Measurements from ENCODE around the gene OR5K2. TPM values are rescaled to one million over a fixed set of nuclear protein-coding genes. Genes with fewer than 3 reads are reported as not detected.
A peak's percentile ranks its signal among the peaks of the same experiment; 100 is the strongest.

OR5K2 gene
- not detected for polyA plus RNA-seq

- H3K9me3 Mint-ChIP-seq = no peaks in the 10 kb centered on the region
- no peak within 1 kb of the TSS for H3K4me3 Mint-ChIP-seq
- no peaks in the 10 kb centered on the region for H3K4me1 Mint-ChIP-seq
- H3K27me3 Mint-ChIP-seq (ENCODE audit: low read depth in 3 of 3) = no peaks in the 10 kb centered on the region
- DNase-seq = no peak
- H3K36me3 Mint-ChIP-seq = peaks cover 0 to 3% (median 0%) of the 10 kb centered on the region in 3 donors
- no peak within 1 kb of the TSS for H3K27ac Mint-ChIP-seq
Observed at GRCh38 chr3:98497381-98497780, at the start of gene OR5K2. Gene OR5K2, plus strand, starts transcription at chr3:98497681. Its CDS starts 0 bp downstream, at chr3:98497681.

GRCh38 chr3:98449606-98450193 is 47.8 kb upstream of the OR5K2 start:
- no peak for DNase-seq
- Mint-ChIP-seq H3K4me3 (no peak overlapping the region), H3K36me3 (no peaks in the 10 kb centered on the region), H3K9me3 (no peaks in the 10 kb centered on the region), H3K27me3 (ENCODE audit: low read depth in 3 of 3) (peaks cover 0 to 5% (median 5%) of the 10 kb centered on the region in 3 donors), H3K4me1 (peaks cover 0 to 7% of the 10 kb centered on the region in 2 donors), H3K27ac (no peak overlapping the region)

- Mint-ChIP-seq H3K4me1 (peaks cover 0 to 7% of the 10 kb centered on the region in 2 donors), H3K4me3 (no peak overlapping the region), H3K36me3 (no peaks in the 10 kb centered on the region), H3K9me3 (no peaks in the 10 kb centered on the region), H3K27me3 (ENCODE audit: low read depth in 3 of 3) (peaks cover 0 to 5% (median 5%) of the 10 kb centered on the region in 3 donors), H3K27ac (no peak overlapping the region)
- no peak for DNase-seq
Observed at GRCh38 chr3:98450372-98450771, 47.1 kb upstream of the OR5K2 start.

GRCh38 chr3:98453827-98454226 is 43.7 kb upstream of the OR5K2 start:
- Mint-ChIP-seq H3K4me3 (no peak overlapping the region), H3K36me3 (no peaks in the 10 kb centered on the region), H3K9me3 (peaks cover 0 to 3% (median 0%) of the 10 kb centered on the region in 6 donors), H3K4me1 (peaks cover 0 to 7% of the 10 kb centered on the region in 2 donors), H3K27me3 (ENCODE audit: low read depth in 3 of 3) (peaks cover 0 to 5% (median 1%) of the 10 kb centered on the region in 3 donors), H3K27ac (no peak overlapping the region)
- DNase-seq = no peak

GRCh38 chr3:98454929-98455328 is 42.6 kb upstream of the OR5K2 start:
- no peak for DNase-seq
- no peaks in the 10 kb centered on the region for H3K36me3 Mint-ChIP-seq
- peaks cover 0 to under 1% of the 10 kb centered on the region in 2 donors for H3K4me1 Mint-ChIP-seq
- peaks cover 0 to 5% (median 0%) of the 10 kb centered on the region in 6 donors for H3K9me3 Mint-ChIP-seq
- H3K27me3 Mint-ChIP-seq (ENCODE audit: low read depth in 3 of 3) = peaks cover 0 to 5% (median 1%) of the 10 kb centered on the region in 3 donors
- H3K4me3 Mint-ChIP-seq = no peak overlapping the region
- H3K27ac Mint-ChIP-seq = peak overlapping the region in 1 of 6 donors; percentile 29

- H3K27ac Mint-ChIP-seq = no peak overlapping the region
- no peaks in the 10 kb centered on the region for H3K36me3 Mint-ChIP-seq
Observed at GRCh38 chr3:98457543-98457942, 39.9 kb upstream of the OR5K2 start.

GRCh38 chr3:98460220-98460619 is 37.3 kb upstream of the OR5K2 start:
- H3K4me1 Mint-ChIP-seq = no peaks in the 10 kb centered on the region
- H3K36me3 Mint-ChIP-seq = no peaks in the 10 kb centered on the region
- H3K27ac Mint-ChIP-seq = peak overlapping the region in 1 of 6 donors; percentile 13
- H3K27me3 Mint-ChIP-seq (ENCODE audit: low read depth in 3 of 3) = no peaks in the 10 kb centered on the region
- no peak overlapping the region for H3K4me3 Mint-ChIP-seq
- DNase-seq = no peak
- H3K9me3 Mint-ChIP-seq = peaks cover 0 to 8% (median 0%) of the 10 kb centered on the region in 6 donors

More at GRCh38 chr3:98457543-98457942, 39.9 kb upstream of the OR5K2 start:
- no peaks in the 10 kb centered on the region for H3K4me1 Mint-ChIP-seq
- H3K27me3 Mint-ChIP-seq (ENCODE audit: low read depth in 3 of 3) = peaks cover 0 to 1% (median 0%) of the 10 kb centered on the region in 3 donors
- no peak for DNase-seq
- H3K9me3 Mint-ChIP-seq = peaks cover 0 to 8% (median 0%) of the 10 kb centered on the region in 6 donors
- no peak overlapping the region for H3K4me3 Mint-ChIP-seq

- H3K9me3 Mint-ChIP-seq = peaks cover 0 to 8% (median 0%) of the 10 kb centered on the region in 6 donors
- DNase-seq = no peak
- H3K27ac Mint-ChIP-seq = no peak within 1 kb of the TSS
- H3K4me3 Mint-ChIP-seq = no peak within 1 kb of the TSS
- H3K4me1 Mint-ChIP-seq = no peaks in the 10 kb centered on the region
- peaks cover 0 to under 1% (median 0%) of the 10 kb centered on the region in 3 donors for H3K36me3 Mint-ChIP-seq
- H3K27me3 Mint-ChIP-seq (ENCODE audit: low read depth in 3 of 3) = no peaks in the 10 kb centered on the region
Observed at GRCh38 chr3:98462901-98463300, 34.6 kb upstream of the OR5K2 start, which contains the start of gene OR5K1. Gene OR5K1, plus strand, starts transcription at chr3:98463201. Its CDS starts 6,376 bp downstream, at chr3:98469577.

GRCh38 chr3:98482717-98483482 is 14.6 kb upstream of the OR5K2 start:
- H3K36me3 Mint-ChIP-seq = peaks cover 9 to 22% (median 21%) of the 10 kb centered on the region in 3 donors

GRCh38 chr3:98483626-98484025 is 13.9 kb upstream of the OR5K2 start:
- peaks cover 2 to 13% (median 6%) of the 10 kb centered on the region in 3 donors for H3K27me3 Mint-ChIP-seq (ENCODE audit: low read depth in 3 of 3)
- peaks cover 25 to 73% (median 40%) of the 10 kb centered on the region in 6 donors for H3K9me3 Mint-ChIP-seq
- H3K36me3 Mint-ChIP-seq = peaks cover 9 to 28% (median 22%) of the 10 kb centered on the region in 3 donors
- H3K27ac Mint-ChIP-seq = no peak overlapping the region
- H3K4me1 Mint-ChIP-seq = no peaks in the 10 kb centered on the region
- no peak for DNase-seq
- no peak overlapping the region for H3K4me3 Mint-ChIP-seq

More at GRCh38 chr3:98482717-98483482, 14.6 kb upstream of the OR5K2 start:
- no peak overlapping the region for H3K27ac Mint-ChIP-seq
- H3K27me3 Mint-ChIP-seq (ENCODE audit: low read depth in 3 of 3) = peaks cover 0 to 8% (median 4%) of the 10 kb centered on the region in 3 donors
- H3K9me3 Mint-ChIP-seq = peaks cover 20 to 70% (median 36%) of the 10 kb centered on the region in 6 donors
- no peaks in the 10 kb centered on the region for H3K4me1 Mint-ChIP-seq
- H3K4me3 Mint-ChIP-seq = no peak overlapping the region
- DNase-seq = no peak

GRCh38 chr3:98500019-98500418 is 2.5 kb downstream of the OR5K2 start:
- Mint-ChIP-seq H3K27ac (no peak overlapping the region), H3K4me3 (no peak overlapping the region), H3K4me1 (no peaks in the 10 kb centered on the region), H3K27me3 (ENCODE audit: low read depth in 3 of 3) (no peaks in the 10 kb centered on the region), H3K9me3 (no peaks in the 10 kb centered on the region), H3K36me3 (peaks cover 0 to 3% (median 0%) of the 10 kb centered on the region in 3 donors)
- DNase-seq = no peak

- H3K36me3 Mint-ChIP-seq = peaks cover 0 to 7% (median 0%) of the 10 kb centered on the region in 3 donors
- H3K4me1 Mint-ChIP-seq = no peaks in the 10 kb centered on the region
- H3K9me3 Mint-ChIP-seq = no peaks in the 10 kb centered on the region
- no peak overlapping the region for H3K27ac Mint-ChIP-seq
- DNase-seq = no peak
- H3K27me3 Mint-ChIP-seq (ENCODE audit: low read depth in 3 of 3) = no peaks in the 10 kb centered on the region
- H3K4me3 Mint-ChIP-seq = no peak overlapping the region
Observed at GRCh38 chr3:98501270-98501669, 3.8 kb downstream of the OR5K2 start.

GRCh38 chr3:98501863-98502576 is 4.5 kb downstream of the OR5K2 start:
- H3K4me1 Mint-ChIP-seq = no peaks in the 10 kb centered on the region

More at GRCh38 chr3:98501863-98502576, 4.5 kb downstream of the OR5K2 start:
- Mint-ChIP-seq H3K4me3 (no peak overlapping the region), H3K27me3 (ENCODE audit: low read depth in 3 of 3) (no peaks in the 10 kb centered on the region), H3K36me3 (peaks cover 5 to 15% (median 6%) of the 10 kb centered on the region in 3 donors), H3K9me3 (no peaks in the 10 kb centered on the region), H3K27ac (peak overlapping the region in 2 of 6 donors; percentile 2 to 8)
- no peak for DNase-seq
